Stimulated activated memory B cell treated with anti-CD40 and anti-IgM and Interleukin-4, amounts not matched to agents 10 μg/mL and 1 μg/mL and 100 μg/mL, for 72 hours (primary cell): ENCODE measurements around the gene B9D1.

Experiments
- ATAC-seq: fragments of 150-1000 bp; cut with Tn5 transposase; 2 replicates; pipeline ENCODE4 v1.10.0; 2021
- H3K27ac Mint-ChIP-seq: one replicate; pipeline ENCODE4 v1.8.0; 2022; ENCODE audit warnings: mild to moderate bottlenecking, mixed read lengths
- H3K27me3 Mint-ChIP-seq: one replicate; pipeline ENCODE4 v1.8.0; 2022; ENCODE audit warnings: mixed read lengths
- H3K36me3 Mint-ChIP-seq: one replicate; pipeline ENCODE4 v1.8.0; 2022; ENCODE audit warnings: mixed read lengths
- H3K4me1 Mint-ChIP-seq: one replicate; pipeline ENCODE4 v1.8.0; 2022; ENCODE audit warnings: mixed read lengths
- H3K4me3 Mint-ChIP-seq: one replicate; pipeline ENCODE4 v1.8.0; 2022; ENCODE audit warnings: mild to moderate bottlenecking, moderate library complexity, mixed read lengths
- H3K9me3 Mint-ChIP-seq: one replicate; pipeline ENCODE4 v1.8.0; 2022; ENCODE audit warnings: mixed read lengths

The B9D1 gene

GRCh38 chr17:19371259-19372010 is 8.9 kb upstream of the B9D1 start:
- ATAC-seq, result peak; percentile 48
- H3K4me3 Mint-ChIP-seq, result no peak overlapping the region
- H3K36me3 Mint-ChIP-seq, result no peaks in the 10 kb centered on the region
- peaks cover 66% of the 10 kb centered on the region for H3K4me1 Mint-ChIP-seq
- H3K27ac Mint-ChIP-seq, result peak overlapping the region; percentile 80
- H3K9me3 Mint-ChIP-seq, result no peaks in the 10 kb centered on the region
- no peaks in the 10 kb centered on the region for H3K27me3 Mint-ChIP-seq

GRCh38 chr17:19370493-19370960 is 8.0 kb upstream of the B9D1 start:
- no peaks in the 10 kb centered on the region for H3K9me3 Mint-ChIP-seq
- peaks cover 60% of the 10 kb centered on the region for H3K4me1 Mint-ChIP-seq
- H3K27me3 Mint-ChIP-seq, result no peaks in the 10 kb centered on the region
- H3K4me3 Mint-ChIP-seq, result peak overlapping the region; percentile 53
- ATAC-seq, result peak; percentile 88
- peak overlapping the region; percentile 80 for H3K27ac Mint-ChIP-seq
- no peaks in the 10 kb centered on the region for H3K36me3 Mint-ChIP-seq

- no peaks in the 10 kb centered on the region for H3K27me3 Mint-ChIP-seq
- H3K4me3 Mint-ChIP-seq, result peak overlapping the region; percentile 53
- H3K4me1 Mint-ChIP-seq, result peaks cover 59% of the 10 kb centered on the region
- no peaks in the 10 kb centered on the region for H3K9me3 Mint-ChIP-seq
- H3K27ac Mint-ChIP-seq, result peak overlapping the region; percentile 80
- no peaks in the 10 kb centered on the region for H3K36me3 Mint-ChIP-seq
- peak; percentile 41 for ATAC-seq
Measured at GRCh38 chr17:19369846-19370492, 7.4 kb upstream of the B9D1 start.

GRCh38 chr17:19369107-19369778 is 6.7 kb upstream of the B9D1 start:
- Mint-ChIP-seq H3K4me3 (no peak overlapping the region), H3K36me3 (no peaks in the 10 kb centered on the region), H3K4me1 (peaks cover 59% of the 10 kb centered on the region), H3K9me3 (no peaks in the 10 kb centered on the region), H3K27ac (peak overlapping the region; percentile 80), H3K27me3 (no peaks in the 10 kb centered on the region)
- no peak for ATAC-seq

- H3K9me3 Mint-ChIP-seq, result no peaks in the 10 kb centered on the region
- no peaks in the 10 kb centered on the region for H3K36me3 Mint-ChIP-seq
- H3K27ac Mint-ChIP-seq, result peak overlapping the region; percentile 35
- H3K4me1 Mint-ChIP-seq, result peaks cover 56% of the 10 kb centered on the region
- no peak overlapping the region for H3K4me3 Mint-ChIP-seq
- H3K27me3 Mint-ChIP-seq, result no peaks in the 10 kb centered on the region
- ATAC-seq, result no peak
Measured at GRCh38 chr17:19368229-19368628, 5.7 kb upstream of the B9D1 start.

- H3K36me3 Mint-ChIP-seq, result no peaks in the 10 kb centered on the region
- ATAC-seq, result no peak
- no peak overlapping the region for H3K4me3 Mint-ChIP-seq
- H3K9me3 Mint-ChIP-seq, result no peaks in the 10 kb centered on the region
- H3K27me3 Mint-ChIP-seq, result no peaks in the 10 kb centered on the region
- no peak overlapping the region for H3K27ac Mint-ChIP-seq
- H3K4me1 Mint-ChIP-seq, result peaks cover 49% of the 10 kb centered on the region
Measured at GRCh38 chr17:19366637-19366972, 4.1 kb upstream of the B9D1 start.

- peaks cover 49% of the 10 kb centered on the region for H3K4me1 Mint-ChIP-seq
Measured at GRCh38 chr17:19365833-19366636, 3.5 kb upstream of the B9D1 start.

GRCh38 chr17:19365499-19365817 is 2.9 kb upstream of the B9D1 start:
- Mint-ChIP-seq H3K4me3 (no peak overlapping the region), H3K4me1 (peaks cover 43% of the 10 kb centered on the region), H3K36me3 (no peaks in the 10 kb centered on the region), H3K27ac (no peak overlapping the region), H3K27me3 (no peaks in the 10 kb centered on the region), H3K9me3 (no peaks in the 10 kb centered on the region)
- no peak for ATAC-seq

More at GRCh38 chr17:19365833-19366636, 3.5 kb upstream of the B9D1 start:
- Mint-ChIP-seq H3K36me3 (no peaks in the 10 kb centered on the region), H3K27ac (no peak overlapping the region), H3K27me3 (no peaks in the 10 kb centered on the region), H3K4me3 (no peak overlapping the region), H3K9me3 (no peaks in the 10 kb centered on the region)
- no peak for ATAC-seq

- ATAC-seq, result no peak
- Mint-ChIP-seq H3K4me3 (no peak overlapping the region), H3K36me3 (no peaks in the 10 kb centered on the region), H3K9me3 (no peaks in the 10 kb centered on the region), H3K27me3 (no peaks in the 10 kb centered on the region), H3K4me1 (peaks cover 37% of the 10 kb centered on the region), H3K27ac (no peak overlapping the region)
Measured at GRCh38 chr17:19364699-19365498, 2.4 kb upstream of the B9D1 start.

- Mint-ChIP-seq H3K27ac (no peak overlapping the region), H3K4me1 (peaks cover 26% of the 10 kb centered on the region), H3K9me3 (no peaks in the 10 kb centered on the region), H3K4me3 (no peak overlapping the region), H3K36me3 (no peaks in the 10 kb centered on the region), H3K27me3 (peaks cover 8% of the 10 kb centered on the region)
- no peak for ATAC-seq
Measured at GRCh38 chr17:19363460-19364035, 1.0 kb upstream of the B9D1 start.

- Mint-ChIP-seq H3K27me3 (peaks cover 8% of the 10 kb centered on the region), H3K36me3 (no peaks in the 10 kb centered on the region), H3K9me3 (no peaks in the 10 kb centered on the region), H3K4me1 (peaks cover 21% of the 10 kb centered on the region), H3K4me3 (peak overlapping the region; percentile 84), H3K27ac (peak overlapping the region; percentile 22)
- ATAC-seq, result no peak
Measured at GRCh38 chr17:19363114-19363438, 553 bp upstream of the B9D1 start.

GRCh38 chr17:19361944-19362276 is 613 bp downstream of the B9D1 start:
- Mint-ChIP-seq H3K9me3 (no peaks in the 10 kb centered on the region), H3K4me1 (peaks cover 15% of the 10 kb centered on the region), H3K27me3 (peaks cover 8% of the 10 kb centered on the region), H3K36me3 (no peaks in the 10 kb centered on the region), H3K27ac (no peak overlapping the region), H3K4me3 (peak overlapping the region; percentile 84)
- ATAC-seq, result no peak

- Mint-ChIP-seq H3K27me3 (peaks cover 8% of the 10 kb centered on the region), H3K36me3 (no peaks in the 10 kb centered on the region), H3K9me3 (no peaks in the 10 kb centered on the region), H3K4me3 (peak overlapping the region; percentile 10), H3K27ac (no peak overlapping the region), H3K4me1 (peaks cover 15% of the 10 kb centered on the region)
- ATAC-seq, result no peak
Measured at GRCh38 chr17:19361326-19361725, 1.2 kb downstream of the B9D1 start.

- H3K9me3 Mint-ChIP-seq, result no peaks in the 10 kb centered on the region
- H3K27ac Mint-ChIP-seq, result no peak overlapping the region
- H3K4me3 Mint-ChIP-seq, result no peak overlapping the region
- H3K4me1 Mint-ChIP-seq, result peaks cover 15% of the 10 kb centered on the region
- no peak for ATAC-seq
- no peaks in the 10 kb centered on the region for H3K36me3 Mint-ChIP-seq
- peaks cover 8% of the 10 kb centered on the region for H3K27me3 Mint-ChIP-seq
Measured at GRCh38 chr17:19360772-19361171, 1.8 kb downstream of the B9D1 start.
